Measurements from ENCODE around the gene DHRS9. TPM values are rescaled to one million over a fixed set of nuclear protein-coding genes. Genes with fewer than 3 reads are reported as not detected.

DHRS9 gene
- total and polyA plus RNA-seq, 9 of the 15 experiments (the other 6 are each of a cell fraction or from before 2014, with no cell fraction given): 0.27 to 1.7 (median 0.69) TPM

- no peak overlapping the region for H3K4me3 ChIP-seq
- no peak overlapping the region for H3K9ac ChIP-seq (ENCODE audit: insufficient read depth in 1 of 2, low read depth in 2 of 2, low read length in 2 of 2)
- peaks cover 0 to 17% of the 10 kb centered on the region in 2 experiments; a peak in 3 of 5 replicates for H3K4me1 ChIP-seq (replicated peaks in 1 of 2; ENCODE audit: control insufficient read depth in 2 of 2, insufficient read depth in 2 of 2, low read length in 2 of 2)
- no peaks in the 10 kb centered on the region for H4K20me1 ChIP-seq (replicated peaks; ENCODE audit: control insufficient read depth, insufficient read depth, low read length)
- no peaks in the 10 kb centered on the region for H3K36me3 ChIP-seq (ENCODE audit: control insufficient read depth, insufficient read depth, low read length)
- no peaks in the 10 kb centered on the region for H3K9me1 ChIP-seq (ENCODE audit: control insufficient read depth, insufficient read depth, low read length)
- DNase-seq (ENCODE audit: extremely low read depth in 1 of 4, low spot score in 3 of 4): no peak
- no peaks in the 10 kb centered on the region for H3K79me2 ChIP-seq (ENCODE audit: control insufficient read depth, insufficient read depth, low read length)
- CTCF ChIA-PET (ENCODE audit: low intra/inter-chr PET ratio): no interaction called here
- no peak overlapping the region for H2AFZ ChIP-seq (ENCODE audit: low read depth, low read length)
- TF ChIP-seq ELF1 (tag; IDR thresholded peaks at IDR 0.05): no peak
- TF ChIP-seq HMBOX1 (IDR thresholded peaks at IDR 0.05): 0 out of 2 replicates have a peak, but pooled peaks have one; percentile 42
- no peak for TF ChIP-seq IRF9 (tag; IDR thresholded peaks at IDR 0.05)
- no peak for TF ChIP-seq POLR2H (tag; IDR thresholded peaks at IDR 0.05; ENCODE audit: low read depth)
- no peak for FAIRE-seq
- POLR2A ChIA-PET: interaction anchor here (0.7 kb wide), 1 partner anchor 35 kb away, joined by 3 read pairs; no protein-coding TSS in a partner anchor
- no peak overlapping the region for H3K4me2 ChIP-seq (ENCODE audit: insufficient read depth, low read length)
- no TSS peak for BruUV-seq (replicated peaks)
- no peaks in the 10 kb centered on the region for H3K27me3 ChIP-seq (ENCODE audit: control insufficient read depth in 2 of 2, insufficient read depth in 2 of 2, low read length in 2 of 2)
- in situ Hi-C loops (cut with MboI) (no loop called here), intact Hi-C loops (cut with micrococcal nuclease) (no loop called here)
- H3K27ac ChIP-seq (ENCODE audit: extremely low read depth, low read depth, low read length): no peak overlapping the region
- ATAC-seq: no peak
- 44% methylated on average over 3 of the region's 3 CpGs for WGBS (ENCODE audit: insufficient coverage, low coverage, missing lambda C conversion rate)
- H3K9me3 ChIP-seq (replicated peaks; ENCODE audit: control insufficient read depth, insufficient read depth, low read depth, low read length): no peaks in the 10 kb centered on the region
Observed at GRCh38 chr2:169091256-169091655, 21.9 kb downstream of the DHRS9 start.
